HepG2 (cell line): ENCODE data around the gene PAQR5.

Source experiments
- CTCF ChIP-seq: sonication (generic); formaldehyde crosslinking; IDR thresholded peaks from 2 replicates; pipeline ENCODE4 v1.5.0; 2020; ENCODE audit warnings: mild to moderate bottlenecking, missing genetic modification reagents, moderate library complexity
- FOXO4 ChIP-seq: sonication (generic); formaldehyde crosslinking; conservative IDR thresholded peaks from 2 replicates; pipeline ENCODE4 v1.8.1; 2023; ENCODE audit warnings: missing genetic modification reagents
- HDAC2 ChIP-seq: sonication (generic); formaldehyde crosslinking; IDR thresholded peaks from 2 replicates; pipeline ENCODE4 v1.4.0; 2020; ENCODE audit warnings: missing genetic modification reagents
- HNRNPL ChIP-seq: fragments of 200-400 bp; formaldehyde crosslinking; IDR thresholded peaks from 2 replicates; pipeline ENCODE4 v1.6.1; 2017; ENCODE audit warnings: mild to moderate bottlenecking, low read depth, low read length
- NR3C1 ChIP-seq: sonication (generic); formaldehyde crosslinking; IDR thresholded peaks from 2 replicates; pipeline ENCODE4 v1.4.0; 2020; ENCODE audit warnings: missing genetic modification reagents
- POLR2AphosphoS5 ChIP-seq: IDR thresholded peaks from 2 replicates; pipeline ENCODE4 v1.6.1; 2012; ENCODE audit warnings: low read depth, low read length
- RBM39 ChIP-seq: fragments of 200-400 bp; formaldehyde crosslinking; IDR thresholded peaks from one replicate; pipeline ENCODE4 v1.6.1; 2018; ENCODE audit warnings: antibody characterized with exemption, mild to moderate bottlenecking, low read depth, low read length; ENCODE audit not compliant: poor library complexity, severe bottlenecking
- REPIN1 ChIP-seq: sonication (generic); formaldehyde crosslinking; IDR thresholded peaks from 2 replicates; pipeline ENCODE4 v1.8.0; 2022; ENCODE audit warnings: missing genetic modification reagents, low read depth, mild to moderate bottlenecking, borderline replicate concordance
- ZNF205 ChIP-seq: IDR thresholded peaks from 2 replicates; pipeline ENCODE4 v1.6.1; 2018; ENCODE audit warnings: missing biosample characterization, missing genetic modification reagents
- ZNF510 ChIP-seq: sonication (generic); formaldehyde crosslinking; IDR thresholded peaks from 2 replicates; pipeline ENCODE4 v1.4.0; 2020; ENCODE audit warnings: low read depth, mild to moderate bottlenecking, missing genetic modification reagents

GRCh38 chr15:69386284-69386683 is 87.6 kb downstream of the PAQR5 start:
- TF ChIP-seq HNRNPL, result no peak
- no peak for TF ChIP-seq CTCF (CRISPR knock-in tag)
- no peak for TF ChIP-seq NR3C1
- no peak for TF ChIP-seq ZNF205 (CRISPR knock-in tag)
- no peak for TF ChIP-seq RBM39
- no peak for TF ChIP-seq ZNF510
- no peak for TF ChIP-seq FOXO4
- TF ChIP-seq POLR2AphosphoS5, result no peak
- TF ChIP-seq HDAC2 (CRISPR knock-in tag), result no peak
- no peak for TF ChIP-seq REPIN1
